GM04504 (cell line): ENCODE results near the gene PRKN.

Experiments
- DNase-seq: peaks from one replicate; pipeline ENCODE4 v3.0.0-alpha.2; 2012; ENCODE audit warnings: low read depth

The PRKN gene

DNA sequence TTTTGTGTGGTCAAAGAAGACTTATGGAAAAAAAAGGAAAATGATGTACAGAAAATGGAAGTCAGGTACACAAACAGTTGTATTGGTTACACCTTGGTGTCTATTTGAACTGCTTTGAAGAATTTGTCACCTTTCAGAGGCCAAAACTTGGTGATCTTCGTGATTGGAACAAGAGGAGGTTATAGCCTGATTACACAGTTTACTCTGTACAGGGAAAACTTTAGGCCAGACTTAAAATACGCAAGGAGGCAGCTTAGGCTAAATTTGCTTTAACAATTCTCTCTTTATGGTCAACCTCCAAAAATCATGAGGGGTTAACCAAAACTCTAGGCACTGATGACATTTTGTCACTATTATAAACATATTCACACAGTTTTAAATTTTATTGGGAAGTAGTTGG, 353.7 kb downstream of the PRKN start:
- no peak for DNase-seq

DNA sequence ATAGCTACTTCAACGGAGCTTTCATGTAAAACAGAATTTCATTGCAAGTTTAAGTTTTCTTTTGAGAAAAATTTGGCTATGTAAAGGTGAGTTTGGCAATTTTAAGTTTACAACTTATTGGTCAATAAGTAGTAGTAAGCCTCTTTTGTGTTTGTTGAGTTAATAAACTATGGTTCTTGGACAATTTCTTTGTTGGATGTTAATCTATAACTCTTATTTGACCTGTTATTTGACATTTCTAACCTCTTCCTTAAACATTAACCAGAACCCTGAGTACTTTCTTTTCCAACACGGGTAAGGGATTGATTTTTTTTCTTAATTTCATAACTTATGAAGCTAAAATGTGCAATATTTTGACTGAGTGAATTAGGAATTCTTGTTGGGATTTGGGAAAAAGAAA, 354.4 kb downstream of the PRKN start:
- no peak for DNase-seq

DNA sequence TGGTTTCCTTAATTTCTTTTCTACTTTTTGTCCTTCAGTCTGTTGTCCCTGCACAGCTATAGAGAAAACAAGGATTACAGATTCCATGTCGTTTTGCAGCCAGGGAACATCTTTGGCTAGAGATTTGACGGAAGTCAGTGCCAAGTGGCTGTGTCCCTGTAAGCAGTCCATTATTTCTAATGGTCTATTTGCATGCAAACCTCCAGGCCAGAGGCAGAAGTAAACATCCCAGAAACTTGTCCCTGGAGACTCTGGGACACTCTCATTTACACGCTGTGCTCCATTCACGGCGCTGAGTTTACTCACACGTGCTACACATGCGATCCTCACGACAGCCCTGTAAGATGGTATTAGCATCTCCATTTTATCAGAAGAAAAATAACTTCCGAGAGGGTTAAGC, 355.5 kb downstream of the PRKN start:
- DNase-seq, result no peak

DNA sequence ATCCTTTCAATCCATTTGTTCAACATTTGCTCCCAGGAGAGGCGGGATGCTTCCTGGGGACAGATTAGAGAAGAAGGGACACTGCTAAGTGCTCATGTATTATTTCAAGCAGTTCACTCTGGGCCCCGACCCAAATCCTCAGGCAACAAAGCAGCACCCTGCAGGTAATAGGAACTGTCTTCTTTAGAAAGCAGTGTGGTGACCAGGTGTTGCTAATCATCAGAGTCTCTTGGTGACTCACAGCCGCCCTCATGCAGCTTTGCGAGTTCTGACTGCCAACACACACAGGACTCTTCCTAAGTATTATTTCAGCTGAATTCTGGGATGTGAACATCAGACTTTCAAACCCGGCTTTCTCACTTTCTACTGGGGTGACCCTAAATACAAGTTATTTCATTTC, 356.4 kb downstream of the PRKN start:
- DNase-seq, result no peak

DNA sequence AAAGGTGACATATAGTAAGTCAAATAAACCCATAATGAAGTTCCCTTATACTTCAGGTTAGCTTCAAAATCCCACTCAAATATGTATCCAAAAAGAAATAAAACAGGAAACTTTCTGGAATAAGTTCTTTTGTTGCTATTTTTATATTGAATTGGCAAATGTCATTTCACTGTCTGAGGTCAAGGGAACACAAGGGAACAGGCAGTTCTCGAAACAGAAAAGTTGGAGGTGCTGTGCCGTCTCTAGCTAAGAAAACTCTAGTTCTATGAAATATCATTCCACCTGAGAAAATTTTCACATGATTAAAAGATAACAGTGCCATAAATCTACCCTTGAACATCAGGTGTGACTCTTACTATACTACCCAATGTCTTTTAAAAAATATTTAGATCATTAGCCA, 358.5 kb downstream of the PRKN start:
- no peak for DNase-seq

DNA sequence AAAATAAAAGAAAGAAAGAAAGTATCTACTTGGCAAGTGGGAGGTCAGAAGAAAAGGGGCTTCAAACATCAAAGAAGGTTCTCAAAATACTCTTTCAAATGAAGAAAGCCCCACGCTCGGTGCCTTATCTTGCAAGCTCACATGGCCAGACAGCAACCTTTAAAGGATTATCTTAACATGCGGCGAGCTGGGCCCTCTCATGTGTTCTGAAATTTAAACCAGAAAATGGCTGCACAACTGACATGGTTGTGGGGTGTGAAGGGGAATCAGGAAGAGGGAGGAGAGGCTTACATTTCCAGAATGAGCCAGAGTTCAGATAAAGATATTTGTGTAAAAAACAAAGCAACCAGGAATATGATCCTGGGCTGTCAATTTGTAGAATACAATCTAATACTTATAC, 363.1 kb downstream of the PRKN start:
- DNase-seq, result no peak

DNA sequence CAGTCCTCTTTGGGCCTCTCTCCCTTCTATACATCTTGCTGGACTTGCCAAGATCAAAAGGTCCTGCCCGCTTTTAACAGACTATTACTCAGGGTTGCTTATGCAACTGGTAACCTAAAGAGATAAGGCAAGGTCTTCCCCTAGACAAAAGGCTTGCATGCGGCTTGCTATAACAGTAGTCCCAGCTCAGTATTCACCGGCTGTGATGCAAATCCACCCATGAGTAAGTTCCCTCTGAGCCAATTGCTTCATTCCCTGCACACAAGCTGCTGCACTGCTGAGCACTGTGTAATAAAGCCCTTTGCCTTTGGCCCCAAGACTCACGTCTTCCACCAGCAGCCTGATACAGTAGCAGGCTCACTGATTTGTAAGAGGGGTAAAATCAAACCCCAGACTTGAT, 363.8 kb downstream of the PRKN start:
- DNase-seq, result no peak

DNA sequence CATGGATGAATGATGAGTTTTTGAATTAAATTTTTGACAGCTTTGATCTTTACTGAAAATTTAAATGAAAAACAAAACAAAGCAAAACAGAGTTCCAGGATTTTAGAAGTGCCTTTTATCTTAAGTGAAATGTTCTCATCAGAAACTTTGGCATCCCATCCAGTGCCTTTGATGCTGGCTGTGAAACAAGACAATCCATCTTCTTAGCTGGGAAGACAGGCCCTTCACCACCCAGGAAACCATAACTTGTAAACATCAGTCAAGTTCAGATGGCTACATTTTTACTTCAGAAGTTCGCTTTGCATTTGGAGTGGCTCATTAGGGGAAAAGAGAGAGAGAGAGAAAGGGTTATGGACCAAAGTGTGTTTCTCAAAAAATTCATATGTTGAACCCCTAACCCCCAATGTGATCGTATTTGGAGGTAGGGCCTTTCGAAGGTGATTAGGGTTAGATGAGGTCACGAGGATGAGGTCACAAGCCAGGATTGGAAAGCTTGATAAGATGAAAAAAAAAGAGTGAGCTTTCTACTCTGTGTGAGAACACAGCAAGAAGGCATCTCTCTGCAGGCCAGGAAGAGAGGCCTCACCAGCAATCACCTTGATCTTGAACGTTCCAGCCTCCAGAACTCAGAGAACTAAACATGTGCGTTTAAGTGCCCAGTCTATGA, 366.5 kb downstream of the PRKN start:
- DNase-seq, result no peak

DNA sequence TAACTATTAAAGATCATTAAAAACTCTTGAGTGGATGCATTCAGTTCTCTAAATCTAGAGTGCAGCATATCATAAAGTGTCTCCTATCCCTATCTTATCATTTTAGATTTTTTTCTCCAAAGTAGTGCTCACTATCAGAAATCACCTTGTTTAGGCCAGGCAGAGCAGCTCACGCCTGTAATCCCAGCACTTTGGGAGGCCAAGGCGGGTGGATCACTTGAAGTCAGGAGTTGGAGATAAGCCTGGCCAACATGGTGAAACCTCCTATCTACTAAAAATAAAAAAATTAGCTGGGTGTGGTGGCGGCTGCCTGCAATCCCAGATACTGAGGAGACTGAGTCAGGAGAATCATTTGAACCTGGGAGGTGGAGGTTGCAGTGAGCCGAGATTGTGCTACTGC, 368.9 kb downstream of the PRKN start:
- no peak for DNase-seq

DNA sequence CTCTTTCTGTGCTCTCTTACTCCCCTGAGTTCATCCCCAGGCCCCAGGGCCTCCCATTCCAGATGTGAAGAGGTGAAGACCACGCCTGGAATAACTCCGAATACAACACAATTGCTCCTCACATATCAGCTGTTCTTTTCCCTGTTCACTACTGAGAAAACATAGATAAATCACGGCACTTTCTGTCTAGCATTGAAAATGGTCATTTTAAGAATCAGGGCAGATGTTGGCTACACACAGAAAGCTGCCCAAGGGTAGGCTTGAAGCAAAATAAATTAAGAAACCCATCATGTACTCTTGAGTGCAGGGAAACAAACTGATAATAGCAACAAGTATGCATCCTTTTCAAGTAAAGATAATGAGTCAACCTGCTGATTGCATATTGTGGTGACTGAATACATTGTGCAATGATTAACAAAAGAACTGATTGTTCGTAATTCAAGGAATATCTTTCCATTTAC, 382.5 kb downstream of the PRKN start:
- DNase-seq, result no peak

DNA sequence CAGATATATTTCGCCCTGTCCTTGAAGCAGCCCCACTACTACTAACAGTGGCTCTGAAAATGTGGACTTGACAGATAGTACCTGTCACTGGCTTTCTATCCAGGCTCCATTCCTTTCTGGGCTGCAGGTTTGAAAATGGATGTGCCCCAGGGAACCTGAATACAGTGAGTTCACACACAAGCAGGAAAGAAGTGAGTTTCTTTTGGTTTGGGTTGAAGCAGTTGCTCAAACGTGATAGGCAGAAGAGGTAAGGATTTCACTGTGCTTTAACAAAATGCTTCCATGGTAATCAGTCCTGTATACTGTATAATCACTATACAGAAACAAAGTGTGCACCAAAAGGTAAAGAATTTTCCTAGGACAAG, 382.9 kb downstream of the PRKN start:
- DNase-seq, result no peak

DNA sequence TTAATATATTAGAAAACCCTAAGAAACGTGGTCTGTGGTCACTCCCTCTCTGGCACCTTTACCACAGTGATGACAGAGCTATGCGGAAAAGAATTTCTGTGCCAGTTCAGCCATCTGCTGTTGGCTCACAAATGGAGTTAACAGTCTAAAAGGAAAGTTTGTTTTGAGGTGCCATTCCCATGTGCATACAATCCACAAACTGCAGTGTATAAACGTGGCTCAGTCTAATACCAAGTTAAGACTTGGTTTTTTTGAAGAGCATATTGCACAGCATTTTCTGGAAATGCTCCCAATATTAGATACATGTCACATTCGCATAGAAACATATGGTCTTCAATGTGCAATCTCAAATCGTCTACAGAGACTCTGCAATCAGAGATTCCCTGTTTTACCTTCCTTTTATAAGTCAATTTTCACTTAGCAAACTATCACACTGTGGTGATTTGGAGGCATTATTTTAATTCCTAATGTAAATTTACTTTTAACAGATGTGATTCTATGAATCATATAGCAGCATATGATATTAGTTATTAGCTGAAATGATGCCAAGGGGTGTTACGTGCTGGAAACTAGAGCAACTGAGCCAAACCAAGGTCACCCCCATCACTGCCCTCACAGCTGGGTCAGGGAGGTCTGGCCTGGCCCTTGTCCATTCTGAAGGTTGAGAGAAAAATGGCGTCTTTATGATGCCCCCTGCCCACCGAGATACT, 383.5 kb downstream of the PRKN start:
- no peak for DNase-seq

DNA sequence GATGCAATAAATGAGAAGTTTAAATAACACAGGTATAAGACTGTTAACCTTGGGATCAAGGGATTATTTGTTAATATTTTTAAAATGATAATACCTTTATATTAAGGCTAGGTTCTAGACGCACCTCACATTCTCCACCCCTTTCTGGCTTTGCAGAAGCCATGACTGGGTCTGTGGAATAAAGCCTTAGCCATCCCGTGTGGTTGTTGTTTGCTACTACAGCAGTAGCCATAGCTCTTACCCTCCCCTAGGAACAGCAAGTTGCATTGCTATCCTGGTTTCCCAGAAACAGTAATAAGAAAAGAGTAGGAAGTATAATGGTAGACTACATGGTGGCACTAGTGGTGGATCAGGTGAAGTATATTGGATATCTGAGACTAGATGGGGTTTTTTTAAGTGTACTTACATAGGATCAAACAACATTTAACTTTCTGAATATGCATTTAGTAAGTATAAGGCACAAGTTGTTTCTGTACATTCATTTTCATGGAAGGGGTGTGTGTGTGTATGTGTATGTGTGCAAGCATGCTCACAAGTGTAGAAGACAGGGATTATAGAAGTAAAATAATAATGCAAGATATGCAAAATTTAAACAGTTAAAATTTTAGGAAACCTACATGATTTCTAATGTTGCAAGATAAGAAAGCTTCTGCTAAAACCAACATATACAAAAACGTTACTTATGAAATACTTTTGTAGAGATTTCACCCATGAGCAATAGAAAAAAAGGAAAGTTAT, 384.2 kb downstream of the PRKN start:
- DNase-seq, result no peak

DNA sequence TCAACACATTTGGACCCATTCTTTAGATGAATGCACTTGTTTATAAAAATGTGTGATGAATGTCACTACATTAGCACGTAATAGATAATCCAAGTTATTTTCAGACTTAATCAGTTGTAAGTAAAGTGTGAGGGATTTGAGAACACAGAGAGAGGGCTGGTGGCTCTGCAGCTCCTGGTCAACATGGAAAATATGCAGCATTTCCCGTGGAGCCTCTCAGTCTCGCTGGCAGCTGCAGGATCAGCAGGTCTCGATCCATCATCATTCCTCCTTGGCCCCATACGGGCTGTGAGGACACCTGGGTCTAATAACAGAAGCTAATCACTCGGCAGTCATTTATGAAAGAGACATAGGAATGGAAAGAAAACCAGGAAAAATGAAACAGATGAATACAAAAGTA, 390.2 kb downstream of the PRKN start:
- no peak for DNase-seq

DNA sequence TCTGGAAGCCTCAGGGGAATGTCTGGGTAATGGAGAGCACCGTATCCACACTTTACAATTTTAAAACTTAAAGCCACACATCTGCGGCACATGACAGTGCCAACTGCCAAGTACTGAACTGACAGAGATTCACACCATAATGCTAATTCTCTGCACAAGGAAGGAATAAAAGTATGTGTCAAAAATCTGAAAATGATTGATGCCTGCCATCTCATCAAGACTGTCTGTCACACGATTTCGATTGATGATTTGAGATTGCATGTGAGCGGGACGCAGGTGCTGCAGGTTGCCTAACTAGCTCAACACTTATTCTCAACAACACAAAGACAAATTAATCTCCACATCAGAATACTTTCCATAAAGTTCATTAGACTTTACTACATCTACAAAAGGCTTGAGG, 391.2 kb downstream of the PRKN start:
- no peak for DNase-seq

DNA sequence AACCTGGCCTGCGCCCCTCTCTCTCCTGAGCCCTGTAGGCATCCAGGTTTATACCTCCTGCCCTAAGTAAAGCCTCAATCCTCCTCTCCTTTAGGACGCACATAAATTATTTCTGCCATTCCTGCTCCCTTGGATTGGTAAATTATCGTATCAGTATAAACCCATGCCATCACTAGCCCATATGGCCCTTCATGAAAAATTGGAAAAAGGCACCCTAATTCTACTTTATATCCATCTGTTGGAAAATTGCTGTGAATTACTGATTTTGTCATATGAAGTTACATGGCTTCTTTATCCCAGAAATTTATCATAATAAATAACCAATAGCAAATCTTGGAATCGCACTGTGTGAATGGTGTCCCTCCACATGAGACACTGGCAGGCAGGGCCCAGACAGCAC, 395.2 kb downstream of the PRKN start:
- DNase-seq, result no peak

DNA sequence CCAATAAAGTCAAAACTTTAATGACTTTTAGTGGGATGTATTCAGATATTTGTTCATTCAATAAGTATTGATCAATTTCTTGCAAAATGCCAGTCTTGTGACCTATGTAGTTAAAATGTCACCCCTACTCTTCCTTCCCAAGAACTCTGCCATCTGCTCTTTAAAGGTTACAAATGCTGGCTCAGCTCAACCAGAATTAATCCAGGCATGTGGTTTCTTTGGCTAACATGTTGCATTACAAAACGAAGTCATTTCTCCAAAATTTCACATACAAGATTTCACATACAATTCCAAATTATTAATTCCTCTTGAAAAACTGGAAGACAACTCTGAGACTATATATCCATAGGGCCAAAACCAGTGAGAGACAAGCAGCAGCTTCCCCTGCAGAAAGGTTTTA, 395.7 kb downstream of the PRKN start:
- DNase-seq, result no peak

DNA sequence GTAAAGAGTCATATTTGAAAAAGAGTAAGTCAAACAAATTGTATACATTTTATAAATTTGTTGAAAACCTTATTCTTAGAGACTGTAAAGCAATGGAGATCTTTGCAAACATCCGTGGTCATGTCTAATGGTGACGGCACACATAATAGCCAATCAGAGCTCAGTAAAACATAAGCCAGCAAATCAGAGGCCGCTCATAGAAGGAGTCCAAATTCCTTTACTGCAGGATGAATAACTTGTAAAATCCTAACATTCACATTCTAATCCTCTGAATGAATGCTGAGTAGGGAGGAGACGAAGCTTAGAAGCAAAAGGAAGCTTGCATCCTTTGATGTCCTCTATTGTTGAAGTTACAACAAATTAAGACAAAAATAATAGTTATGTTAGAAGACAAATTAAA, 401.7 kb downstream of the PRKN start:
- DNase-seq, result no peak

DNA sequence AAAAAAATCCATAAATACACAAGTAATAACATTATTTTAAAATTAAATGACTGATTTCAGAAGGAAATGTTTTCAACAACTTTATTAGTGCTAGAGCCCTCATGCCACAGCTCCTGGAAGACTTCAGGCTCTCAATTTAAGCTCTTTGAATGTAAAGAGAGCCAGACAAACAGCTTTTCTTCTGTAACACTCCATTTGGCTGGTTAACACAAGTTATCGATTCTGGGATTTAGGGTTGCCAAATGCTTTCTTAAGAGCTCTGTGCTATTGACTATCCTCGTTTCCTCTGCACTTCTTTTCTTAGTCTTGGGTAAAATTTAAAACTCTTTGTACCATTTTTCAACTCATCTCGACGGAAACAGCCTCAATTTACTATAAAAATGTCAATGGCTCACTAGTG, 402.5 kb downstream of the PRKN start:
- no peak for DNase-seq

DNA sequence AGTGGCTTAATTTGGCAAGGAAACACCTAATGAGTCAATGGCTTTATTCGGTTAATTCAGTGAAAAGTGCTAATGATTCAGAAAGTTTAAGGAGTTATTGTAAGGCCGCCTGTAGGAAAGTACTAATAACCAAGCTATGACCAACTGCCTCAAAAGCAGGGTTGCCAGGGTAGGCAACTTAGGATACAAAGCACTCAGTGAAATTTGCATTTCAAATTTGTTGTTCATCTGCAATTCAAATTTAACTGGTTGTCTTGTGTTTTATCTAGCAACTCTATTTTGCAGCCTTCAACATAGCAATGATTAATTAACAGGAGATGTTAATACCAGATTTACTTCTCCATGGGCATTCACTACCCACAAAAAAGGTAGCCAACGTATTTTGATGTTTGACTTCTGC, 412.3 kb downstream of the PRKN start:
- DNase-seq, result no peak

DNA sequence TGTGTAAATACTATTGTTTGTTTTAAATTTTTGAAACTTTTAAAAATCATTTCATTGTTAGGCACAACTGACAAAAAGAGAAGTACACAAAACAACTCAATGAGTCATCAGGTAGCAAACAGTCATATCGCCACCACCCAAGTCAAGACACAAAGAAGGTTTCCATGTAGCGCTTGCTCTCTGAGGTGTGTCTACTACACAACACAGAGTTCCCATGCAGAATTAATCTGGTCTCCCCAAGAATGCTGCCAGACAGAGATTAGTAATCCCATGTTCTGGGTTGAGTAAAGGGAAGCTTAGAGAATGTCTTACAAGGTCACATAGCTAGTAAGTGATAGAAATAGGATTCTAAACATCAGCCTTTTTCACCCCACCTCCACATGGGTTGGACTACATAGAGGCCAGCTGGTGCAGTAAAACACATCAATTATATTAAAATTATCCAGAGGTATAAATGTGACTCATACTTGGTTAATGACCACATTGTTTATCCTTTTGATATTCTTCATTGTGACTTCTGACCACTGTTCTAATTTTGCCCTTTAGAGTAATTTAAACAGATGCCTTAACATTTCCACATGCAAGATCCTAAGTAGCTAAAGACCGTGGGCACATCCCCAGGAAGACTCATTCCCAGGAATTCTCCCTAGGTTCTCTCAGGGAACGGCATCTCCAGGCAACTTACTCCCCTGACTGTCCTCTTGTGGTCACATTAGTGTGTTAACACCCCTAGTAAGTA, 413.5 kb downstream of the PRKN start:
- no peak for DNase-seq

DNA sequence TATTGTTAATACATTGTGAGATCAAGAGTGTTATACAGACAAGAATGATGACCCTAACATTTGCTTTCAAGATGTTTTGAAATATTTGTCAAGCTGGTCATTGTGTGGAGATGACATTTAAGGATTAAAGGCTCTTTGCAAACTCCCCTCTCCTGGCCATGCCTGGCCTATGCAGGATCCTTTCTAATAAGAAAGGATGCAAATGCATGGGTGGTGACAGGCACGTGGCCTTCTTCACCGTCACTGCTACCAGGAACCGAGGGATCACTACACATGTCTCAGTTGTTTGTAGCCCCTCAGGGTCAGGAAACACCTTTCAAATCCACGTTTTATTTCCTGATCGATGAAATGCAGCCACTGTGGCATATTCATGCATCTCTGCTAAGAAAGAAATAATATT, 419.7 kb downstream of the PRKN start:
- DNase-seq, result no peak

DNA sequence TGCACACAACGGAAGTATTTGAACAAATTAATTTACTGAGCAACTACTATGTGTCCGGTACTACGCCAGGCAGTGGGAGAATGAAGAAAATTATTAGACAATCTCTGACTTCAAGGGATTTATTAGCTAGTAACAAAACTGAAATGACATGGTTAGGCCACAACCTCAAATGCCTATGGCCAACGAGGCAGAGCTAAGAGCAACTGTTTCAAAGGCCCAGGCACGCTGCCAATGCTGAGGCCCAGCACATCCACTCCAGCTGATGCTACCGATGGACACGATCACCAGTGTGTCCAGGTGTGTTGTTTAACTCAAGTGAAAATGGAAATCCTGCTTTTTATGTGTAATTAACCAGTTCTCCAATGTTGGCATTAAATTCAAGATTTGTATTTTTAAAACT, 420.9 kb downstream of the PRKN start:
- DNase-seq, result no peak
